ENCODE data around the gene SPRY1. TPM values are rescaled to one million over a fixed set of nuclear protein-coding genes. Genes with fewer than 3 reads are reported as not detected.

SPRY1 gene
- polyA plus RNA-seq, 4 donors = 6.5 to 97.1 (median 20.2) TPM

DNA sequence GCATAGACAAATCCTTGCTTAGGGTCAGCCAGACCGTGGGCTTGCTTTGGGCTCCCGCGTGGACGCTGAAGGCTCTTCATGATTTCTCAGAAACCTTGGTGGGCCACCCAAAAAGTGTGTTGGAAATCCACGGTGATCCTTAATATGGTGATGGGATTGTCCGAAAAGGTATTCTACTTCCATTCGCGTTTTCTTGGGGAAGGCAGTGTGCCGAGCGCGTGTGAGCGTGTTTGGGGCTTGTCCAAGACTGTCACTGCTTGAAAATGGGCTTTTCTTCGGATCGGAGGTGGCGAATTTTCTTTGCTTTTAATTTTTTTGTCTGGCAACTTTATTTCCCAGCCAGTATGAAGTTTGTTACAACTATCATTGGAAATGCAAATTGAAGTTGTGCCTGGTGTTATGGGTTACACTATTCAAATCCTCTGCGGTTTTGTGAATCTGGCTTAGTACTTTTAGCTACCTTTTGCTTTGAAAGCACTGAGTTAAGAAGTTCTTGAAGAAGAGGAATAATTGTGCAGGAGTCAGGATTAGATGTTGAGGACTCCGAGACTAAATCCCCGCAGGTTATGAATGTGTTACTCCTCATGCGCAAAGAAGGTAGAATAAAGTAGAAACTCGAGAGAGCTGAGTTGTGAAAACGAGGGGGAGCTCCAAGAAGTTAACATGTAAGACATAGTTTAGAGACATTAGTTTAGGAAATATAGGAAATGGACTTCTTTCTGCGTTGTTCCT lies 3.2 kb downstream of the SPRY1 start:
- no peaks in the 10 kb centered on the region for H3K27me3 ChIP-seq (ENCODE audit: control insufficient read depth in 3 of 3, insufficient read depth in 3 of 3, low read length in 3 of 3)
- H3K9me3 ChIP-seq (ENCODE audit: control insufficient read depth in 2 of 2, insufficient read depth in 1 of 2, low read depth in 1 of 2, low read length in 1 of 2) = no peaks in the 10 kb centered on the region
- DNase-seq (peak; percentile 46 to 61), FAIRE-seq (no peak)
- WGBS, 3 donors = 3 to 6% (median 5%) methylated on average over 22 of the region's 22 CpGs
- peak overlapping the region; percentile 74 to 75 (median 75) for H3K4me3 ChIP-seq (ENCODE audit: low read depth in 1 of 3, low read length in 3 of 3)
- peaks cover 3 to 24% (median 6%) of the 10 kb centered on the region in 3 donors for H3K4me1 ChIP-seq (ENCODE audit: control insufficient read depth in 3 of 3, insufficient read depth in 2 of 3, low read depth in 1 of 3, low read length in 2 of 3)
- peaks cover 0 to 25% (median 8%) of the 10 kb centered on the region in 3 donors for H3K36me3 ChIP-seq (ENCODE audit: control insufficient read depth in 3 of 3, insufficient read depth in 2 of 3, low read depth in 1 of 3, low read length in 3 of 3)
- H3K27ac ChIP-seq (ENCODE audit: low read depth in 1 of 3, low read length in 2 of 3) = peak overlapping the region; percentile 86 to 96 (median 90)

DNA sequence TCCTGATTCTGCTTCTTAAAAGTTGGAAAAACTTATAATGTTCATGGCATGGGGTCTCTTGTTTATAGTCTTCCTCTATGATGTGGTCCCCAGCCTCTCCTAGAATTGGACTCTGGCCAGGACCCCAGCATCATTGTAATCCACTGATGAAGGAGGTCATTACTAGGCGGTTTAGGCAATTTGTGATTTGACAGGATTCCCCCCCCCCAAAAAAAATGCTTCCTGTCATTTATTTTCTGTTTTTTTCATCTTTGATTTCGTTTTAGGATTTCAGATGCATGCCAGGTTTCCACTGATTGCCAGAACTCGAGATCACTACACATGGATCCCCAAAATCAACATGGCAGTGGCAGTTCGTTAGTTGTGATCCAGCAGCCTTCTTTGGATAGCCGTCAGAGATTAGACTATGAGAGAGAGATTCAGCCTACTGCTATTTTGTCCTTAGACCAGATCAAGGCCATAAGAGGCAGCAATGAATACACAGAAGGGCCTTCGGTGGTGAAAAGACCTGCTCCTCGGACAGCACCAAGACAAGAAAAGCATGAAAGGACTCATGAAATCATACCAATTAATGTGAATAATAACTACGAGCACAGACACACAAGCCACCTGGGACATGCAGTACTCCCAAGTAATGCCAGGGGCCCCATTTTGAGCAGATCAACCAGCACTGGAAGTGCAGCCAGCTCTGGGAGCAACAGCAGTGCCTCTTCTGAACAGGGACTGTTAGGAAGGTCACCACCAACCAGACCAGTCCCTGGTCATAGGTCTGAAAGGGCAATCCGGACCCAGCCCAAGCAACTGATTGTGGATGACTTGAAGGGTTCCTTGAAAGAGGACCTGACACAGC lies 4.9 kb downstream of the SPRY1 start:
- Histone ChIP-seq H3K4me3 (ENCODE audit: low read depth in 1 of 3, low read length in 3 of 3) (peak overlapping the region in 1 of 3 donors; percentile 74), H3K9me3 (ENCODE audit: control insufficient read depth in 2 of 2, insufficient read depth in 1 of 2, low read depth in 1 of 2, low read length in 1 of 2) (no peaks in the 10 kb centered on the region), H3K4me1 (ENCODE audit: control insufficient read depth in 3 of 3, insufficient read depth in 2 of 3, low read depth in 1 of 3, low read length in 2 of 3) (peaks cover 3 to 24% (median 6%) of the 10 kb centered on the region in 3 donors), H3K27me3 (ENCODE audit: control insufficient read depth in 3 of 3, insufficient read depth in 3 of 3, low read length in 3 of 3) (no peaks in the 10 kb centered on the region), H3K27ac (ENCODE audit: low read depth in 1 of 3, low read length in 2 of 3) (peak overlapping the region; percentile 21 to 90 (median 56)), H3K36me3 (ENCODE audit: control insufficient read depth in 3 of 3, insufficient read depth in 2 of 3, low read depth in 1 of 3, low read length in 3 of 3) (peaks cover 0 to 25% (median 8%) of the 10 kb centered on the region in 3 donors)
- DNase-seq = peak in 1 of 2 donors; percentile 32
- WGBS, 3 donors = 61 to 81% (median 80%) methylated on average over 9 of the region's 9 CpGs
- no peak for FAIRE-seq

DNA sequence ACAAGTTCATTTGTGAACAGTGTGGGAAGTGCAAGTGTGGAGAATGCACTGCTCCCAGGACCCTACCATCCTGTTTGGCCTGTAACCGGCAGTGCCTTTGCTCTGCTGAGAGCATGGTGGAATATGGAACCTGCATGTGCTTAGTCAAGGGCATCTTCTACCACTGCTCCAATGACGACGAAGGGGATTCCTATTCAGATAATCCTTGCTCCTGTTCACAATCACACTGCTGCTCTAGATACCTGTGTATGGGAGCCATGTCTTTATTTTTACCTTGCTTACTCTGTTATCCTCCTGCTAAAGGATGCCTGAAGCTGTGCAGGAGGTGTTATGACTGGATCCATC lies 5.5 kb downstream of the SPRY1 start:
- no peak for FAIRE-seq

DNA sequence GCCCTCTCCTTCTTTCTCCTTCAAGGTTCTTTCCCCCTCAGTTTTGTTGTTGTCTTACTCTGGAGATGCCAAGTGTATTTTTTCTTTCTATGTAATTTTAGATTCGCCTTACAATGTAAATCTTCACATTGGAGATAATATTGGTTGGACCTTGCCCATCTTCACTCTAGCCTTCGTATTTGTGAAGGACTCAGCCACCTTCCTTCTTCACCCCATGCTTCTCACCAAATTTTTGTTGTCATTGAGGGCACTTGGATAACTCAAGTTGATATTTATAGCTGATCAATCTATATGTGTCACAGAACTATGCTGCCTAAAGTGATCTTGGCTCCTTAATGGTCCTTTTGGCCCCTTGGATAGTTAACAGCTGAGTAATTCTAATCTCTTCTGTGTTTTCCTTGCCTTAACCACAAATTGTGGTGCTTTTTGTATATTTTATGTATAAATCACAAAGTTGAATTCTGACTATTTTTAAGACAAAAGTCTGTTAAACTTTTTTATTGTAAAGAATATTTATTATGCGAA lies 6.5 kb downstream of the SPRY1 start:
- Histone ChIP-seq H3K4me3 (ENCODE audit: low read depth in 1 of 3, low read length in 3 of 3) (no peak overlapping the region), H3K27ac (ENCODE audit: low read depth in 1 of 3, low read length in 2 of 3) (no peak overlapping the region), H3K4me1 (ENCODE audit: control insufficient read depth in 3 of 3, insufficient read depth in 2 of 3, low read depth in 1 of 3, low read length in 2 of 3) (peaks cover 6 to 27% (median 7%) of the 10 kb centered on the region in 3 donors), H3K9me3 (ENCODE audit: control insufficient read depth in 2 of 2, insufficient read depth in 1 of 2, low read depth in 1 of 2, low read length in 1 of 2) (no peaks in the 10 kb centered on the region), H3K27me3 (ENCODE audit: control insufficient read depth in 3 of 3, insufficient read depth in 3 of 3, low read length in 3 of 3) (no peaks in the 10 kb centered on the region), H3K36me3 (ENCODE audit: control insufficient read depth in 3 of 3, insufficient read depth in 2 of 3, low read depth in 1 of 3, low read length in 3 of 3) (peaks cover 0 to 21% (median 10%) of the 10 kb centered on the region in 3 donors)
- no peak for FAIRE-seq
- WGBS, 3 donors = 78 to 85% (median 79%) methylated on average over 3 of the region's 3 CpGs
- no peak for DNase-seq

More for the DNA sequence above, 5.5 kb downstream of the SPRY1 start:
- DNase-seq = no peak
- 82 to 92% (median 92%) methylated on average over 3 of the region's 3 CpGs for WGBS, 3 donors
- Histone ChIP-seq H3K4me3 (ENCODE audit: low read depth in 1 of 3, low read length in 3 of 3) (peak overlapping the region in 1 of 3 donors; percentile 6), H3K27ac (ENCODE audit: low read depth in 1 of 3, low read length in 2 of 3) (peak overlapping the region; percentile 21 to 39 (median 32)), H3K4me1 (ENCODE audit: control insufficient read depth in 3 of 3, insufficient read depth in 2 of 3, low read depth in 1 of 3, low read length in 2 of 3) (peaks cover 6 to 27% (median 7%) of the 10 kb centered on the region in 3 donors), H3K9me3 (ENCODE audit: control insufficient read depth in 2 of 2, insufficient read depth in 1 of 2, low read depth in 1 of 2, low read length in 1 of 2) (no peaks in the 10 kb centered on the region), H3K27me3 (ENCODE audit: control insufficient read depth in 3 of 3, insufficient read depth in 3 of 3, low read length in 3 of 3) (no peaks in the 10 kb centered on the region), H3K36me3 (ENCODE audit: control insufficient read depth in 3 of 3, insufficient read depth in 2 of 3, low read depth in 1 of 3, low read length in 3 of 3) (peaks cover 0 to 28% (median 10%) of the 10 kb centered on the region in 3 donors)

DNA sequence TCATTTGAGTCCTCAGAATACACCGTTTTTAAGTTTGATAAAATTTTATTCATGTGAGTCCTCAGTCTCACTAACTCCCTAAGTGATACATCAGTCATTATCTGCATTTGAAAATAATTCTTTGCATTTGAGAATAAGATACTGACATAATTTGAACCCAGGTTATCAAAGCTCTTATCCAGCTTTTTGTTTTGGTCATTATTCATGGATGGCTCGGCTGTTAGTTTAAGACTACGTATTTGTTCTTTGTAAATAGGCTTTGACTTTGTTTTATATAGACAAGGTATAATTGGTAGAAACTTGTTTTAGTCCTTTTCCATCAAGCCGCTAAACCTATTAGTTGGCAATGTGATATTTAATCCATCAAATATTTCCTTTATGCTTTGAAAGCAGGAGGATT lies 7.9 kb downstream of the SPRY1 start:
- Histone ChIP-seq H3K4me3 (ENCODE audit: low read depth in 1 of 3, low read length in 3 of 3) (no peak overlapping the region), H3K36me3 (ENCODE audit: control insufficient read depth in 3 of 3, insufficient read depth in 2 of 3, low read depth in 1 of 3, low read length in 3 of 3) (peaks cover 0 to 17% (median 10%) of the 10 kb centered on the region in 3 donors), H3K27ac (ENCODE audit: low read depth in 1 of 3, low read length in 2 of 3) (no peak overlapping the region), H3K27me3 (ENCODE audit: control insufficient read depth in 3 of 3, insufficient read depth in 3 of 3, low read length in 3 of 3) (no peaks in the 10 kb centered on the region), H3K4me1 (ENCODE audit: control insufficient read depth in 3 of 3, insufficient read depth in 2 of 3, low read depth in 1 of 3, low read length in 2 of 3) (peaks cover 6 to 27% (median 7%) of the 10 kb centered on the region in 3 donors), H3K9me3 (ENCODE audit: control insufficient read depth in 2 of 2, insufficient read depth in 1 of 2, low read depth in 1 of 2, low read length in 1 of 2) (no peaks in the 10 kb centered on the region)
- no peak for FAIRE-seq
- 78 to 92% (median 87%) methylated on average over 4 of the region's 4 CpGs for WGBS, 3 donors
- DNase-seq = no peak

DNA sequence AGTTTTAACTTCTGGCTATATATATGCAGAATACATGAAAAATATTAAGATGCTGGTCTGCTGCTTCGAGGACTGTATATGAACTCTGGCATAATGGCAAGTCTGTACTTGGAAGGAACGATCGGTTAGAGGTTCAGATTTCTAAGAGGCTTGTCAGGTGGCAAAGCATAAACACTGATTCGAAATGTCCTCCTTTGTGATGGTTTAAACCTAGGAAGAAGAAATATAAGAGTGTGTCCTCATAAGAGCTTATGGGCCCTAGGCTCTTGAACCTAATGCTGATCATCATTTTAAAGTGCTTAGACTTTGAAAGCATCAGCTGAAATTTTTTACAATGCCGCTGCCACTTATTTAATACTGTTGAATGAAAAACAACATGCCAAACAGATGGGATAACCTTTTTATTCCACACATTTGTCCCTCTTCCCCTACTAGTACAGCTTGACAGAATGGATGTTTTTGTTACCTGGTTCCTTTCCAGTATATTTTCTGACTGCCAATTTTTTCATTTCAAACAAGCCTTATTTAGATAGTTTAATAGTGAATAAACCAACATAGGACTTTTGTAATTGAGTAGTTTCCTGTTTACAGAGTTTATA lies 8.8 kb downstream of the SPRY1 start:
- no peak for FAIRE-seq
- Histone ChIP-seq H3K27me3 (ENCODE audit: control insufficient read depth in 3 of 3, insufficient read depth in 3 of 3, low read length in 3 of 3) (no peaks in the 10 kb centered on the region), H3K9me3 (ENCODE audit: control insufficient read depth in 2 of 2, insufficient read depth in 1 of 2, low read depth in 1 of 2, low read length in 1 of 2) (no peaks in the 10 kb centered on the region), H3K4me1 (ENCODE audit: control insufficient read depth in 3 of 3, insufficient read depth in 2 of 3, low read depth in 1 of 3, low read length in 2 of 3) (peaks cover 6 to 27% (median 7%) of the 10 kb centered on the region in 3 donors), H3K36me3 (ENCODE audit: control insufficient read depth in 3 of 3, insufficient read depth in 2 of 3, low read depth in 1 of 3, low read length in 3 of 3) (peaks cover 0 to 17% (median 10%) of the 10 kb centered on the region in 3 donors), H3K4me3 (ENCODE audit: low read depth in 1 of 3, low read length in 3 of 3) (no peak overlapping the region), H3K27ac (ENCODE audit: low read depth in 1 of 3, low read length in 2 of 3) (peak overlapping the region in 1 of 3 donors; percentile 5)
- no peak for DNase-seq
- WGBS, 3 donors = 62 to 90% (median 81%) methylated on average over 5 of the region's 5 CpGs

DNA sequence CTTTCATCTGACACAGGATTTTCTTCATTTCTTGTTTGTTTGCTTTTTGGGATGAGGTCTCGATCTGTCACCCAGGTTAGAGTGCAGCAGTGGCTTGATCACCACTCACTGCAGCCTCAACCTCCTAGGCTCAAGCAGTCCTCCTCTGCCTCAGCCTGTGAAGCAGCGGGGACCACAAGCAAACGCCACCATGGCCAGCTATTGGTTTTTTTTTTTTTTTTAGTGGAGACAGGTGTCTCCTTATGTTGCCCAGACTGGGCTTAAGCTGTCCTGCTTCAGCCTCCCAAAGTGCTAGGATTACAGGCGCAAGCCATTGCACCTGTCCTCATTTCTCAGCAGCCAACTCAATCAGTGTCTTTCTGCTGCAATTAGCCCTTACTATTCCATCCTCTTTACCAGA lies 10.3 kb downstream of the SPRY1 start:
- H3K27me3 ChIP-seq (ENCODE audit: control insufficient read depth in 3 of 3, insufficient read depth in 3 of 3, low read length in 3 of 3) = no peaks in the 10 kb centered on the region
- FAIRE-seq (no peak), DNase-seq (no peak)
- H3K36me3 ChIP-seq (ENCODE audit: control insufficient read depth in 3 of 3, insufficient read depth in 2 of 3, low read depth in 1 of 3, low read length in 3 of 3) = peaks cover 0 to 12% (median 8%) of the 10 kb centered on the region in 3 donors
- no peak overlapping the region for H3K27ac ChIP-seq (ENCODE audit: low read depth in 1 of 3, low read length in 2 of 3)
- H3K4me3 ChIP-seq (ENCODE audit: low read depth in 1 of 3, low read length in 3 of 3) = no peak overlapping the region
- peaks cover 4 to 19% (median 5%) of the 10 kb centered on the region in 3 donors for H3K4me1 ChIP-seq (ENCODE audit: control insufficient read depth in 3 of 3, insufficient read depth in 2 of 3, low read depth in 1 of 3, low read length in 2 of 3)
- no peaks in the 10 kb centered on the region for H3K9me3 ChIP-seq (ENCODE audit: control insufficient read depth in 2 of 2, insufficient read depth in 1 of 2, low read depth in 1 of 2, low read length in 1 of 2)
- WGBS, 3 donors = 82 to 89% (median 86%) methylated on average over 4 of the region's 4 CpGs
